Measurements from ENCODE around the gene SYNPO2.

SYNPO2 gene

GRCh38 chr4:118881512-118882146 lies 7.0 kb upstream of the SYNPO2 start:
- no peak for DNase-seq (ENCODE audit: low read depth in 2 of 2)

DNA sequence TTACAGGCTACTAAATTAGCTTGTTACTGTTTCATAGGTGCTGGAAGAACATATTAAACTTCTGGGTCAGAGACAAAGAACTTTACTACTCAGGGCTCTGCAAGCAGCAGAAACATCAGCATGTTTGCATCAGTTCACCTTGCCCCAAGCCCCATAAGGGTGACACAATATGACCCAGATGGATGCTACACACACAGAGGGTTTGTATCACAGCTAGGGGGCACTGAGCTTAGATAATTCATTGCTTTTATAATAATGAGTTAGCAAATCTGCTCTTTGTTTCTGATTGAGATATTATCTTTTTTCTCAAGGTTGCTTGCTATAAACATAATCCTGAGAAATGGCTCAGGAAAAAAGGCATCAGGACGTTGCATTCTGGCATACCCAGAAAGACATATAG lies 4.8 kb upstream of the SYNPO2 start:
- DNase-seq (ENCODE audit: low read depth in 2 of 2) = no peak

GRCh38 chr4:118884716-118885115 lies 3.9 kb upstream of the SYNPO2 start:
- no peak for DNase-seq (ENCODE audit: low read depth in 2 of 2)

- no peak for DNase-seq (ENCODE audit: low read depth in 2 of 2)
These were observed 648 bp downstream of the SYNPO2 start for GRCh38 chr4:118889312-118889691.

DNA sequence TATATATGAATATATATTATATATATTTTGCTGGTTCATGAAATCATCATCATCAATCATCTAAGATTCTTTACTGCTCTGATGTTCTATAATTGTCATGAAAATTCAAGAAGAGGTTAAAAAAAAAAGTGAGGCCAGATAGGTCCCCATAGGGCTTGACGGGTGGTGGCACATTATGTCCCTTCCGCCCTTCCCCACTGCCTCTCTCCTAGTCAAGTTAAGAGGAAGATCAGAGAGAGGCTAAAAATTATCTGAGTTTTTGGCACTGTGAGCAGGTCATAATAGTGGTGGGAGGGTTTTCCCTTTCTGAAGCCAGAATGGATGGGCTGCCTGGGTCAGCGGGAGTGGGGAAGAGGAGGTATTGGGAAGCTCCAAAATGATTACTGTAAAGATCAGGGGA lies 5.4 kb downstream of the SYNPO2 start:
- no peak for DNase-seq (ENCODE audit: low read depth in 2 of 2)

DNA sequence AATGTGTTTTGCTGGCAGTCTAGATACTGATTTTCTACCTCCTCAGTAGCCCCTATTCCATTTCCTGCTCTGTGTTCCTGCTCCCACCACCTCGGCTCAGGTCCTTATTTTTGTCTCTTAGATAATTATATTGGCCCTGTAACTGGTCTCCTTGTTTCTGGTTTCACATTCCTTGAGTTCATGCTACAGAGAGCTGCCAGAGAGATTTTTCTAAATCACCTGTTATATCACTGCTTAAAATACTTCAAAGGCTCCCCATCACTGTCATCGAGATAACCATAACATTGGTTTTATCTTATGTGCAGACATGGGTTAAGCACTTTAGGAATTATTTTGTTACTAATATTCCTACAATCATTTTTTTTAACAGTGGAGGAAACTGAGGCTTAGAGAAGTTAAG lies 9.6 kb downstream of the SYNPO2 start:
- no peak for DNase-seq (ENCODE audit: low read depth in 2 of 2)

DNA sequence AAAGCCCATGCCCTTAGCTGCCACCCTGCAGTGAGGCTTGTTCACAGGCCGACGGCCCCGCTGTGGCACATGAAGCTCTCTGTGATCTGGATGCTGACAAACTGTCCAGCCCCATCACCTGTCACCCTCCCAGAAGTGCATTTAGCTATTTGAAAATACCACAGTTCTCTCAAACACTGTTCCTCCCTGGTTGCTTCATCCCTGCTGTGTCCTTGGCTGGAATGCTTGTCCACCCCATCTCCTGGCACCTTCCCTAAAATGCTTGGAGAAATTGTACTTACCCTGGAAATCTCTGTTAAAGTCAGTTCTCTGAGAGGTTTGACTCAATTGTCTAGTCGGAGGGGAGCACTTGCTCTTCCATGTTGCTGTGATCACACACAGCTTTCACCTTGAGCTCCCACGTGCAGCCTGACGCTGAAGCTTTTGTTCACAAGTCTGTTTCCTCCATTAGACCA lies 10.1 kb downstream of the SYNPO2 start:
- no peak for DNase-seq (ENCODE audit: low read depth in 2 of 2)

- no peak for DNase-seq (ENCODE audit: low read depth in 2 of 2)
These were observed 15.8 kb downstream of the SYNPO2 start for GRCh38 chr4:118904418-118904817.

- DNase-seq (ENCODE audit: low read depth in 2 of 2) = no peak
These were observed 16.3 kb downstream of the SYNPO2 start for GRCh38 chr4:118904935-118905334.

GRCh38 chr4:118905566-118905965 lies 16.9 kb downstream of the SYNPO2 start:
- no peak for DNase-seq (ENCODE audit: low read depth in 2 of 2)

GRCh38 chr4:118909173-118909956 lies 20.7 kb downstream of the SYNPO2 start:
- no peak for DNase-seq (ENCODE audit: low read depth in 2 of 2)

- no peak for DNase-seq (ENCODE audit: low read depth in 2 of 2)
These were observed 21.6 kb downstream of the SYNPO2 start for GRCh38 chr4:118910221-118910620.

DNA sequence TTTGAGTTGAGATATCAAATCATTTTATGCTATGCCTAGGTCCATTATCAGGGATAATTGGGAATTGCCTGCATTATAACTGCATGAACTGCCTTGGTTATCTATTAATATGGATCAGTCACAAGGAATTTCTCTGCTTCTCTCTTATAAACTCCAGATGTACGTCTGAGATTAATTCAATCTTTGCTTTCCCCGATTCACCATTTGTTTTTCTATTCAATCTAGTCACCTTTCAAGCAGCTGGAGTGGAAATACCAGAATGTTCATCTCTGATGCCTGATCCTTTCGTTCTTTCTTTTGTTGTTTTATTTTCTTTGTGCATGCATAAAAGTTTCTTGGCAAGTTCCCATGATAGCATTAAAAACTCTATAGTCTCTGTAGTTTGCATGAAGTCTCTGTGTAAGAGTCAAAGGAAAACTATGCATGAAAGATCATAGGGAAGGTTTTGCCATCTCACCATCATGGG lies 22.6 kb downstream of the SYNPO2 start:
- no peak for DNase-seq (ENCODE audit: low read depth in 2 of 2)

GRCh38 chr4:118915468-118915867 lies 26.8 kb downstream of the SYNPO2 start:
- no peak for DNase-seq (ENCODE audit: low read depth in 2 of 2)

DNA sequence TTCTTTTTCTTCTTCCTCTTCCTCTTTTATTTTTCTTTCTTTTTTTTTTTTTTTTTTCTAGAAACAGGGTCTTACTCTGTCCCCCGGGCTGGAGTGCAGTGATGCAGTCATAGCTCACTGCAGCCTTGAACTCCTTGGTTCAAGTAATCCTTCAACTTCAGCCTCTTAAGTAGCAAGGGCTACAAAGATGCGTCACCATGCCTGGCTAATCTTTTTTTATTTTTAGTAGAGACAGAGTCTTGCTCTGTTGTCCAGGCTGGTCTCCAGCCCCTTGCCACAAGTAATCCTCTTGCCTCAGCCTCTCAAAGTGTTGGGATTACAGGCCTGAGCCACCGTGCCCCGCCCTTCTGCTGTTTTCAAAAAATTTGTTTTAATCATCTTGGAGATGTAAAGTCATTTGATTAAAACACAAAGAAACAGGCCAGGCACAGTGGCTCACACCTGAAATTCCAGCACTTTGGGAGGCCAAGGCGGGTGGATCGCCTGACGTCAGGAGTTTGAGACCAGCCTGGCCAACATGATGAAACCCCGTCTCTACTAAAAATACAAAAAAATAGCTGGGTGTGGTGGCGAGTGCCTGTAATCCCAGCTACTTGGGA lies 28.1 kb downstream of the SYNPO2 start:
- DNase-seq (ENCODE audit: low read depth in 2 of 2) = no peak

DNA sequence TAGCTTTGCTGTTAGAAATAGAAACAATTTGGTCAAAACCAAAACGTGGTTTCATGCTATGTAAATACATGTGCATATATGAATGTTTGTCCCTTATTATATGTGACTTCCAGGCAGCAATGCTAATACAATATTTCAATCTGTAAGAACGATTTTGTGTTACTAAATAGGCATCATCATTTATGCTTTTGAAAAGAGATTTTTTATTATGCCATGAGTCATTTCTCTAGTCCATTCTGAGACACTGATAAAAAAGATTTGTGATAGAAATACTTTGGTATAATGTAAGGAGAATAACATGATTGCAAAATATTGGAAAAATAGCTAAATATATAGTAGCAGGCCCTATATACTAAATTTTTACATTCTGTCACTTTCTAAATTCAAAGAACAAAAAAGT lies 28.9 kb downstream of the SYNPO2 start:
- DNase-seq (ENCODE audit: low read depth in 2 of 2) = no peak

DNA sequence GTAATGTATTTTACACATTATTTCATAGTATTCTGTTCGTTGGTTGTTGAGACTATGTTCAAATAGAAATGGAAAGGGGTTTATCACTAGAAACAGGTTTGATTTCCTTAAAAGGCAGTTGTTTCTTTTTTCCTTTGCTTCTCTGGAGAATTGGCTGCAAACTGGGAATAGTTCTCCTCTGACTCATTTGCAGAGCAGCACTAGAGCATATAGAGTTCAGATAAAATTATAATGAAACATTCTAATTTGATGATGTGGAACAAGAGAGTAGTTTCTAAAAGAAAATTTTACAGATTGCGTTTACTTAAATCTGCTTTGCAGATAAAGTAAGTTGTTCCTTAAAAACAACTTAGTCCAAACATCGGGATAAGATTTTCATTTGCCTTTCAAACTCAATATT lies 29.7 kb downstream of the SYNPO2 start:
- no peak for DNase-seq (ENCODE audit: low read depth in 2 of 2)

- no peak for DNase-seq (ENCODE audit: low read depth in 2 of 2)
These were observed 31.6 kb downstream of the SYNPO2 start for GRCh38 chr4:118920247-118920646.

DNA sequence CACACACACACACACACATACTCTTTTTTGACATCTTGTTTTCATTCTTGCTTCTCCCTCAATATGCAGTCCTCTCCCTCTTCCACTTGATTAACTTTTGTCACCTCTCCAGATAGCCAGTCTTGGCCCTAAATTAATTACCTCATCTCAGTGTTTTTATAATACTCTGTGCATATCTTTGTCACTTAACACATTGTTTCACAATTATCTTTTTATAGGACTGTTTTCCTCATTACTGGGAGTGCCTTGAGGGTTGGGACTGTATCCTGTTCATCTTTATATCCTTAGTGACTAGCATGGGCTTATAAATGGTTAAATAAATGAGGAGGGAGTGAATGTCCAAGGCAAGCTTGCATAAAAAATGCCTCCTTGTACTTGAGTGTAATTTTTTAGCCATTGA lies 33.1 kb downstream of the SYNPO2 start:
- DNase-seq (ENCODE audit: low read depth in 2 of 2) = no peak

DNA sequence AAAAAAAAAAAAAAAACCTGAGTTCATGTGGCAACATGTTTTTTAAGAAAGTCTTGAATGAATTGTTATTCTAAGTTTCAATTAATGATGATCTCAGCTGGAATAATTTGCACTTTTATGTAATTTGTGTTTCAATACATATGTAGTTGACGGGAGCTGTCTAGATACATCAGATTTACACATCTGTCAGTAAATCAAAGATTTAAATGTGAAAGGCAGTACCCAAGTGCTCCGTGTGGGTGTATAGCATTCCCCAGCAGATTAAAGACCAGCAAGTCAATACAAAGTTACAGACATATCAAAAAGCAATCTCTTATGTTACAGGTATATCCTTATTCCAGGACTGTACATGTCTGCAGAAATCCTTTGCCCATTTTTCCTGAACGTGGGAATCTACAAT lies 35.2 kb downstream of the SYNPO2 start:
- no peak for DNase-seq (ENCODE audit: low read depth in 2 of 2)

DNA sequence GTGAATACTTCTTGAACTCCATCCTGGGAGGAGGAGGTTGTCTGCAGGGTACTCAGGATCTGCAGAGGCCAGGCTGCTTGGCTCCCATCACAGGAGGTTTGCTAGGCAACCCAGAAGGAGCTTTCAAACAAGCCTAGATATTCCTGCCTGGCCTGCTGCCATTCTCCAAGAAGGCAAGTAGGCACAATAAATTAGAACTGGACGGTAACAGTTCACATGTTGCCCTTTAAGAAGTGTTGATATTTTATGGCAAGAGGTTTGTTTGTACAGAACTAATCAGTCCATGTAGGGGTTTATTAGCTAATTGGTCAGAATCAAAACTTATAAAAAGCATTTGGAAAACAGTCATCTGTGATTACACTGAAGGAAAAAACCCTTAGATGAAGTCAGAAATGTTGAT lies 39.3 kb downstream of the SYNPO2 start:
- no peak for DNase-seq (ENCODE audit: low read depth in 2 of 2)

- DNase-seq (ENCODE audit: low read depth in 2 of 2) = no peak
These were observed 41.6 kb downstream of the SYNPO2 start for GRCh38 chr4:118930255-118930654.

DNA sequence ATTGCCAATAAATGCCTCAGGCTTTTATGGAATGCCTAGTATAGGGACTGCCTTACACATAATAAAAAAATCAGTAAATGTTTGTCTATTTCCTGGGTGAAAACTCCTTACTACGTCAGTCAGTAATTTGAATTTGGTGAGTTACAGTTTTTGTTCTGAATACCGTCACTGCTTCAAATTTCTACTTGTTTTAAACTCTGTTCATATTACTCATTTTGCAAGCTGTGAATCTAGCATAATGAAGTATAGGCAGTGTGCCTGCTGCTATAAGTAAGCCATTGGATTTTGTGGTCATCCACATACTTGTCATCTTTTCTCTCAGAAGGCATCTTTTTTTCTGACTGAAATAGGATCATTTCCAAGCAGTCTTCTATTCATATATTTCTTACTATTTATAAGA lies 43.1 kb downstream of the SYNPO2 start:
- DNase-seq (ENCODE audit: low read depth in 2 of 2) = no peak
